ENCODE measurements around the gene ATG5. TPM values are rescaled to one million over a fixed set of nuclear protein-coding genes. Genes with fewer than 3 reads are reported as not detected.

ATG5 gene
- total RNA-seq, 4 donors from 2014 or later, result 14.6 to 34.9 (median 25.3) TPM

DNA sequence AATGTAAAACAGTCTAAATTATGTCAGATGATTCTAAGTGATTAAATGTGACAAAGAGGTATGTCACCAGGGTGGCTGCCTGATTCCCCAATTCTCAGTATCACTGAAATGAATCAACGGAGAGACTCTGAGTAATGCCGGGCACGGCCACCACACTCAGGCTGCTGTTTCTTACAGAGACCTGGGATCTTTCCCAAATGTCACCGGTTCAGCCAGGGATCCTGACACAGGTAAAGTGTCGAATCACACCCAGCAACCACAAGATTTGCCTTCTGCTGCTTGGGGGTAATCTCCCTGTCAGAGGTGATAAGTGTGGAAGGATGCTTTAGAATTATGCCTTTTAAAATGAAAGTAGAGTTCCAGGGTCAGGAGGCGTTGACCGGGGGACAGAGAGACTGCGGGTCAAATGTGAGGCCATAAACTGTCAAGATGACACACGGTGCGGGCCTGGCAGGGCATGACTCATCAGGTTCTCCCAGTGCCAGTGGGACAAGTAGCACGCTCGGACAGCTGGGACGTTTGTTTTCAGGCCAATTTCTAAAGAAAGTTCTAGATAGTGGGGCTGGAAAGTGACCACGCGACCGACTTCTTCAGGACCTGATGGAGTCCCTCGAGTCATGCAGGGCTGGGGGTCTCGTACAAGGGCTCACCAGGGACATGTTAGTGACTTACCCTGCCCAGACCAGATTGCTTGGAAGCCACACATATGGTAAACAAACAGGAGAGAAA, 190.5 kb downstream of the ATG5 start:
- Histone ChIP-seq H3K27ac (peak overlapping the region; percentile 53 to 84 (median 70)), H3K9me3 (no peaks in the 10 kb centered on the region), H3K27me3 (no peaks in the 10 kb centered on the region), H3K36me3 (no peaks in the 10 kb centered on the region), H3K4me3 (no peak overlapping the region), H3K4me1 (peaks cover 0 to 27% (median 4%) of the 10 kb centered on the region in 3 donors)
- TF ChIP-seq, protein P1, sequence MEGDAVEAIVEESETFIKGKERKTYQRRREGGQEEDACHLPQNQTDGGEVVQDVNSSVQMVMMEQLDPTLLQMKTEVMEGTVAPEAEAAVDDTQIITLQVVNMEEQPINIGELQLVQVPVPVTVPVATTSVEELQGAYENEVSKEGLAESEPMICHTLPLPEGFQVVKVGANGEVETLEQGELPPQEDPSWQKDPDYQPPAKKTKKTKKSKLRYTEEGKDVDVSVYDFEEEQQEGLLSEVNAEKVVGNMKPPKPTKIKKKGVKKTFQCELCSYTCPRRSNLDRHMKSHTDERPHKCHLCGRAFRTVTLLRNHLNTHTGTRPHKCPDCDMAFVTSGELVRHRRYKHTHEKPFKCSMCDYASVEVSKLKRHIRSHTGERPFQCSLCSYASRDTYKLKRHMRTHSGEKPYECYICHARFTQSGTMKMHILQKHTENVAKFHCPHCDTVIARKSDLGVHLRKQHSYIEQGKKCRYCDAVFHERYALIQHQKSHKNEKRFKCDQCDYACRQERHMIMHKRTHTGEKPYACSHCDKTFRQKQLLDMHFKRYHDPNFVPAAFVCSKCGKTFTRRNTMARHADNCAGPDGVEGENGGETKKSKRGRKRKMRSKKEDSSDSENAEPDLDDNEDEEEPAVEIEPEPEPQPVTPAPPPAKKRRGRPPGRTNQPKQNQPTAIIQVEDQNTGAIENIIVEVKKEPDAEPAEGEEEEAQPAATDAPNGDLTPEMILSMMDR (IDR thresholded peaks at IDR 0.05), result no peak
- no peak for TF ChIP-seq POLR2A (IDR thresholded peaks at IDR 0.05)
- 68 to 72% methylated on average over 16 to 17 of the region's 18 CpGs for WGBS, 2 donors
- intact Hi-C loops (cut with DNase I), result no loop called here
- DNase-seq, result no peak

Small RNA genes within 50 kb of the gene (small RNA-seq; reads per million reads assigned to genes)
- gene RF00015 (0 reads per million in 4 donors), gene RN7SL47P (0 reads per million in 4 donors), gene RNU6-344P (0 reads per million in 4 donors)

Other genes starting within 250 kb of the ATG5 start
- gene PRDM1, start 239.4 kb downstream of the ATG5 start, total RNA-seq, result 10 to 100 TPM; 18.3 to 75.8 (median 35.4) TPM
- gene CRYBG1, start 35.0 kb upstream of the ATG5 start, total RNA-seq, result 100 to 1,000 TPM; 119 to 185 (median 153) TPM

All from esophagus squamous epithelium (tissue), 5 donors.